Astrocyte of the hippocampus (primary cell): ENCODE measurements around the gene BHLHE40.
"Not testable (repeated sequence)": the region's sequence is repeated elsewhere in the genome, so short reads cannot be mapped to it uniquely, and the experiment has no call there.

ENCODE experiments used
- DNase-seq: peaks from one replicate; pipeline ENCODE4 v3.0.0; 2011; ENCODE audit warnings: low read depth, low spot score

The BHLHE40 gene

DNA sequence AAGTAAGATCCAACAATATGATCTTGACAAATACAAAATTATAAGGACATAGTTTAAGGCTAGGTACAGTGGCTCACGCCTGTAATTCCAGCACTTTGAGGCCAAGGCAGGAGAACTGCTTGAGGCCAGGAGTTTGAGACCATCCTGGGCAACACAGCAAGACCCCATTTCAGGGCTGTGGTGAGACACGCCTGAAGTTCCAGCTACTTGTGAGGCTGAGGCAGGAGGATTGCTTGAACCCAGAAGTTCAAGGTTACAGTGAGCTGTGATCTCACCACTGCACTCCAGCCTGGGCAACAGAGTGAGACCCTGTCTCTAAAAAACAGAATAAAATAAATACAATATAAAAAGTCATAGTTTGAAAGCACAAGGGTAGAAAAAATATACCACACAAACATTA, 17.4 kb upstream of the BHLHE40 start:
- DNase-seq = not testable (repeated sequence)

DNA sequence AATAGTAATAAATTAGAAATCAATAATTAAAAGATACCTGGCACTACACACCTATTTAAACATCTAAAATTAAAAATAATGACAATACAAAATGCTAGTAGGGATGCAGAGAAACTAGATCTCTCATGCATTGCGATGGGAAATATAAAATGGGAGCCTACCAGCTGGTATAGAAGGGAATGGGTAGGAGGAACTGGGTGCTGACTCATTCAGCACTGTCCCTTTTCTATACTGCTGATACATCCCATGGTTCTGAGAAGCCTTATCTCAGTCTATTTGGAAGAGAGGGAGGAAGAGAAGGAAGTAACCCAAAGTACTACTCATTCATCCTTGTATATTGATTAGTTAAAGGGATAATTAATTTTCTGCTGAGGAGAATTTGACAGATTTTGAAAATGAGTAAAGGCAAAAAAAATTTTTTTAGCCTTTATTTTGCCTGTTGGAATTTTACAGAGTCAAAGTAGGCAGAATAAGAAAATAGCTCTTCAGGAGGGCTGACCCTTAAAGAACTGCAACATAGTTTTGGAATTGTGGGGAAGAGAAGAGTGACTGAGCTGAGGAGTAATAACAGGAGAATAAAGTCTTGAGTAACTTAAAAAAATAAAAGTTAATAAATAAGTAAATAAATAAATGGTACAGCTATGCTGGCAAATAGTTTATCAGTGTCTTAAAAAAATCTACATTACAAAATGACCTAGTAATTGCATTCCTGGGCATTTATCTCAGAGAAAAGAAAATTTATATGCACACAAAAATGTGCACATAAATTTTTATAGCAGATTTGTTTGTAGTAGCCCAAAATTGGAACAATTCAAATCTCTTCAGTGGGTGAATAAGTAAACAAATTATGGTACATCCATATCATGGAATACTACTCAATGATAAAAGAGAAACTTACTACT, 15.3 kb upstream of the BHLHE40 start:
- DNase-seq = no peak

DNA sequence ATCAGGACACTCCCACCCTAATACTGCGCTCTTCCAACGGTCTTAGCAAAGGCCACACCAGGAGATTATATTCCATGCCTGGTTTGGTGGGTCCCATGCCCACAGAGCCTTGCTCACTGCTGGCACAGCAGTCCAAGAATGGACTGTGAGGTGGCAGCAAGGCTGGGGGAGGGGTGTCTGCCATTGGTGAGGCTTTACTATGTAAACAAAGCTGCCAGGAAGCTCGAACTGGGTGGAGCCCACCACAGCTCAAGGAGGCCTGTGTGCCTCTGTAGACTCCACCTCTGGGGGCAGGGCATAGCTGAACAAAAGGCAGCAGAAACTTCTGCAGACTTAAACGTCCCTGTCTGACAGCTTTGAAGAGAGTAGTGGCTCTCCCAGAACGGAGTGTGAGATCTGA, 13.2 kb upstream of the BHLHE40 start:
- not testable (repeated sequence) for DNase-seq

DNA sequence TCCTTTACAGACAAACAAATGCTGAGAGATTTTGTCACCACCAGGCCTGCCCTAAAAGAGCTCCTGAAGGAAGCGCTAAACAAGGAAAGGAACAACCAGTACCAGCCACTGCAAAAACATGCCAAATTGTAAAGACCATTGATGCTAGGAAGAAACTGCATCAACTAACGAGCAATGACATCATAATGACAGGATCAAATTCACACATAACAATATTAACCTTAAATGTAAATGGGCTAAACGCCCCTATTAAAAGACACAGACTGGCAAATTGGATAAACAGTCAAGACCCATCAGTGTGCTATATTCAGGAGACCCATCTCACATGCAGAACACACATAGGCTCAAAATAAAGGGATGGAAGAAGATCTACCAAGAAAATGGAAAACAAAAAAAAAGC, 11.6 kb upstream of the BHLHE40 start:
- DNase-seq = not testable (repeated sequence)

DNA sequence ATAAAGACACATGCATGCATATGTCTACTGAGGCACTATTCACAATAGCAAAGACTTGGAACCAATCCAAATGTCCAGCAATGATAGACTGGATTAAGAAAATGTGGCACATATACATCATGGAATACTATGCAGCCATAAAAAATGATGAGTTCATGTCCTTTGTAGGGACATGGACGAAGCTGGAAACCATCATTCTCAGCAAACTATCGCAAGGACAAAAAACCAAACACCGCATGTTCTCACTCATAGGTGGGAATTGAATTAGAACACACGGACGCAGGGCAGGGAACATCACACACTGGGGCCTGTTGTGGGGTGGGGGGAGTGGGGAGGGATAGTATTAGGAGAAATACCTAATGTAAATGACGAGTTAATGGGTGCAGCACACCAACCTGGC, 7.8 kb upstream of the BHLHE40 start:
- DNase-seq = not testable (repeated sequence)

DNA sequence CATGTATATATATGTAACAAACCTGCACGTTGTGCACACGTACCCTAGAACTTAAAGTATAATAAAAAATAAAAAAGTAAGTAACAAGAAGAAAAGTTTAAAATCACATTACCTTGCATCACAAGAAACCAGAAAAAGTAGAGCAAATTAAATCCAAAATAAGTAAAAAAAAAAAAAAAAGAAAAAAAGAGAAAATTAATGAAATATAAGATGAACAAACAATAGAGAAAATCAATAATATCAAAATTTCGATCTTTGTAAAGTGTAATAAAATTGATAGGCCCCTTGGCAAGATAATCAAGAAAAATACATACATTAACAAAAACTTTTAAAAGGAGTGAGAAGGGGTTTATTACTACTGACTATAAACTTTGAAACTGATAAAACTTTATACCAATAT, 7.4 kb upstream of the BHLHE40 start:
- DNase-seq = no peak

DNA sequence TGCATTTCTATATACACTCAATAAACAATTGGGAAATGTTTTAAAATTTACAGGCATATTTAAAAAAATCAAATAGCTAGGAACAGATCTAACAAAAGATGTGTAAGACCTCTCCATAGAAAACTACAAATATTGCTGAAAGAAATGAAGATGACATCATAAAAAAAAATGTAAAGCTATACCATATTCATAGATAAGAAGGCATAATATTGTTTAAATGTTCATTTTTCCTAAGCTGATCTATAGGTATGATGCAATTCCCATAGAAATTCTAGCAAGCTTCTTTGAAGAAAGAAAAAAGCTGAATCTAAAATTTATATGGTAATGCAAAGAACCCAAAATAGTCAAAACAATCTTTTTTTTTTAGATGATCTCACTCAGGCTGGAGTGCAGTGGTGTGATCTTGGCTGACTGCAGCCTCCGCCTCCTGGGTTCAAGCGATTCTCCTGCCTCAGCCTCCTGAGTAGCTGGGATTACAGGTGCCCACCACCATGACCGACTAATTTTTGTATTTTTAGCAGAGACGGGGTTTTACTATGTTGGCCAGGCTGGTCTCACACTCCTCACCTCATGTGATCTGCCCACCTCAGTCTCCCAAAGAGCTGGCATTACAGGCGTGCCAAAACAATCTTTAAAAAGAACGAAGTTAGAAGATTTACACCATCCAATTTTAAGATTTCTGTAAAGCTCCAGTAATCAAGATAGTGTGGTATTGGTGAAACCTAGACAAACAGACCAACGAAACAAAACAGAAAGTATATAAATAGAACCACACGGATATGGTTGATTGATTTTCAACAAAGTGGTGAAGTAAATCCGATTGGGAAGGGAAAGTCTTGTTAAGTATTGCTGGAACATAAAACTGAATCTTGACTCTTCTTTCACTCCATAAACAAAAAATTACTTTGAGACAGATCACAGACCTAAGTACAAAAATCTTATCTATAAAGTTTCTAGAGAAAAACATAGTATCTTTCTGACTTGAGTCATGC, 6.3 kb upstream of the BHLHE40 start:
- DNase-seq = no peak

DNA sequence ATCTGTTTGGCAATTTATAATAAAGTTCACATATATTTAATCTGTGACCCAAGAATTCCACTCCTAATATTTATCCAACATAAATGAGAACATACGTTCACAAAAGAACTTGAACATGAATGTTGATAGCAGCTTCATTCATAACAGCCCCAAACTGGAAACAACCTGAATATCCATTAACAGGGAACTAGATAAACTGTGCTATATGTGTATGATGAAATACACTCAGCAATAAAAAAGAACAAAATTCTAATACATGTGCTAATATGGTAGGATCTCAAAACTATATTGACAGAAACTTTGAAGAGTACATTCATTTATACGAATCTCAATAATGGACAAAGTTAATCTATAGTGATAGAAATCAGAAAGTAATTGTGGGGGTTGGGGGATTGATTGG, 5.1 kb upstream of the BHLHE40 start:
- DNase-seq = no peak

DNA sequence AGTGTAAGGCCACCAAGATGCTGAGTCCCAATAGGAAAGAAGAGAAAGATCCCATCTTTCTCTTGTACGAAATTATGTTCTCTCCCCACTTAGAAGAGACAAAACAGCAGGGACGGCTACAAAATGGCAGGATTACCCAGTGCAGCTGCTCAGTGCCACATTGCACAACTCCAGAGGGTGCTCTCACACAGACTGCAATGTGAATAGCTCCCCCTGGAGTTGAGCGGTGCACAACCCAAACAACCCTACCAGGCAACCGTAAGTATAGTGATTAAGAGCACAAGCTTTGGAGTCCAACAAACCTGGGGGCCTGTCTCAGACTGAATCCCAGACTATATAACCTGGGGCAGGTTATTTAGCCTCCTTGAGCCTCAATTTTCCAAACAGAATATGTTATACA, 3.1 kb upstream of the BHLHE40 start:
- DNase-seq = peak; percentile 59

DNA sequence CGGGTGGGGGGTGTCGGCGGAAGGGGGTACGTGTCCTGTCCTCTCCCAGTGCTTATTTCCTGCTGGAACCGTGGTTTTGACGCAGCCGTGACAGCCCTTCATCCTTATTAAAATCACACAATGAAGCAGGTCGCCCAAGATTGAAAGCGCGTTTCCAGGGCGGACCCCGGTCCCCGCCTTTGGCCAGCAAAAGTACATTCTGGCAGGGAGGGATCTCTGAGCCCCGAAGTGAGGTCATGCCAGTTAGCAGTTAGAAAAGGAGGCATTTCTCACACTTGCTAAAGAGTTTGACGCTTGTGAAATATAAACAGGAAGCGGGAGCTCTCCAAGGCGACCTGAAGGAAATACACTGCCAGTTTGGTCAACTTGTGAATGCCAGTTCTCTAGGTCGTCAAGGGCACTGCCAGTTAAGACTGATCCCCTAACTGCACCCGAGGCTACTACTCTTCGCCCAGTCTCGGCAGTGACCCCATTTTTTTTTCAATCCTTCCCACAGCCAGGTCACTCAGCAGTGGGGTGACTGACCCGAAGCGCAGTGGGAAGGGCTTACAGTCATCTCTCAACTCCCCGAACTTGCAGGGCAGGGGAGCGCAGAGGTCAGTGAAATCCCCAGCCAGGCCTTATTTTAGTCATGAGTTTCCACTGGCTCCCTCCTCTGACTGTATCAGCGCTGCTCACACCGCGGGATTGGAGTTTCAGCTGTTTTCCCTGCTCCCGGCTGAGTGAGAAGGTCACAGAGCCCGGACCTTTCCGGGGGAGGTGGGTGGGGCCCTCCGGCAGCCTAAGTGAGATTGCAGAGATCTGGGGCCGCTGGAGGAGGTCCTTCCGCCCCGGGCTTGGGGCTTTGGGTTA, 2.0 kb upstream of the BHLHE40 start:
- peak; percentile 90 for DNase-seq

DNA sequence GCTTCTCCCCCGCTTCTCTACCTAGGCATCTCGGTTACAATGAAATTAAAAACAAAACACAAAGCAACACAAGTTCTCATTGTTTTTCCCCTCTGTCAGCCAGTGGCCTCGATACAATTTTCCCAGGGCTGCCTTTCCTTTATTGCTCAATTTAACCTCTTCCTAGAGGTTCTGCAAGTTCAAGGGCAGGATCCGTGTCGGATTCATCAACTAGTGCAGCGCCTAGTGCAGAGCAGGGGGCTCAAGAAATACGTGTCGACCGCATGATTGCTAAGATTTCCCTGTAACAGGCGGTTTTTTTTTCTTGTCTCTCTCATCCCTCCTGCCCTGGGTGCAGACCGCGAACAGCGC, 1.4 kb upstream of the BHLHE40 start:
- DNase-seq = no peak

DNA sequence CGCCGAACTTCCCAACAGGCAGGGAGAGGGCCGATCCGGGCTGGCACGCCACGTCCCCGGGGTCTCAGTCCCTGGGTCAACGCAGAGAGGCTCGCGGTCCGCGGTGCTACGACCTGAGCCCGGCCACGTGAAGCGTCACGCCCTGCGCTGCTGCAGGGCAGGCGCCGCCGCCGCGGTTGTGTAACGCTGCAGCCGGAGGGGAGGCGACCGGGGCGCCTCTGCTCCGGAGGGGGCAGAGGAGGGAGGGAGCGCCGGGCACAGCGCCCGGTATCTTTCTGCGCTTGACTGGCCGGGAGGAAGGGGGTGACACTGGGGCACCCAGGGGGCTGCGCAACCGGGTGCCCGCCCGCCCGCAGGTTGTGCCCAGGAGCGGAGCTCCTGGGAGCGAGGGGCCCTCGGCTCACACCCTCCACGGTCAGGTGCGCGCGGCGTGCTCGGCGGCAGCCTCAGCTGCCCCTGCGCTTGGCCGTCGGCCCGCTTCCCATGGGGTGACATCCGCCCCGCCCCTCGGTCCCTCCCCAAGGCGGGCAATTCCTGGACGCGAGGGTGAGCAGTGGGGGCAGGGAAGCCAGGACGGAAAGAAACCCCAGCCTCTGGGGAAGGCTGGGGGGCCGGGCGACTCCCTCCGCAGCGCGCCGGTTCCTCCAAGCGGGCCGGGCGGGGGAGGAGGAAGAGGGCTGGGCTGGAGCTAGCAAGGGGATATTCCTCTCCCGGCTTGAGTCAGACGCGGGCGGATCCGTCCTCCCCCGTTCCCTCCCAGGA, 852 bp upstream of the BHLHE40 start:
- DNase-seq = peak; percentile 99

DNA sequence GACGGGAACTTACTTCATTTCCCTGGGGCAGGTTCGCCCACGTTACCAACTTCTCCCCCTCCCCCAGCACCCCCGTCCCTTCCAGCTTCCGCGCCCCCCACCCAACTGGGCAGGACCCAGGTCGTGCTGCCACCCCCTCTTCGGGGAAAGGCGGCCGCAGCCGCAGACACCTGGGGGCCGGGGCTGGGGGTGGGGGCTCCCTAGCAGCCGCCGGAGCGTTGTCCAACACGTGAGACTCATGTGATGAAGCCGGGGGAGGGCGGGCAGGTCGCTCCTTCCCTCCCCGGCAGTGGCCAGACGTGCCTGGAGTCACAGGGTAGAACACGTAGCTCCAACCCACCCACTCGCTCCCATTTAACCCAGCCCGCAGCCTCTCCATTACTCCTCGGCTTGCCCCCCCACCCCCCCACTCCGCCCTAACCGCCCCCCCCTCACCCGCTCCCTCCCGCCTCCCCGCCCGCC, 240 bp upstream of the BHLHE40 start:
- DNase-seq = peak; percentile 98

DNA sequence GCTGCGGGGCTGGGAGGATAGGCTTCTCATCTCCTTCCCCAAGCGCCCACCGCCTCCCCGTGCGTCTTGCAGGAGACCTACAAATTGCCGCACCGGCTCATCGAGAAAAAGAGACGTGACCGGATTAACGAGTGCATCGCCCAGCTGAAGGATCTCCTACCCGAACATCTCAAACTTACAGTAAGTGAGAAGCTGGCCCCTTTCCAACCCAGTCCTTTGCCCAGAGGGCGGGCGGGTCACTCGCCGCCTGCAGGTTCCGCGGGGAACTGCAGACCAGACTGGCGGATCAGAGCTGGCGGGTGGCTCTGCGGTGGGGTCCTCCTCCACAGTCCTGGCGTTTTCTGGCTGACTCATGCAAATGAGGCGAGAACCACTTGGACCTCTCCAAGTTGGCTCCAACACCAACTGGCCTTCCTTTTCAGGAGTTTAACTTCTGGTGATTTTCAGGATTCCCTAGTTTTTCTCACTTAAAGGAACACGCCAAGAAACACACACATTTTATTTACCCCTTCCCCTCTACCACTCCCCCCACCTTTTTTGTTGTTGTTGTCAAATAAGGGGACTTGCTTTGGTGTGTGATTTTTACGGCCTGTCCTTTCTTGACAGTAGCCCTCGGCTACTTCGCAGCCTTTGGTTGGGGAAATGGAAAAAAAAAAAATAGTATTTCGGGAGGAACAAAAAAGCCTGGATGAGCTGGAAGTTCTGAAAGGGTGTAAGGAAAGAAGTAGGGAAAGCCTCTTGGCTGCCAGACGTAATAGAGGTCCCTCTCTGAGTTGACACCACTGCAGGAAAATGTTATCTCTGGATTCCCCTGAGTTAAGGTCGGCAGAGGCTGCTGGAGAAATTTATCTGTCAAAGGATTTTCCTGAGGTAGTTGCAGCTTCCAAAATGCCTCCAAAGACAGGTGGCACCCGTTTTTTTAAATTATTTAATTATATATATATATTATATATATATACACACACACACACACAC, 1.3 kb downstream of the BHLHE40 start:
- DNase-seq = peak; percentile 97

DNA sequence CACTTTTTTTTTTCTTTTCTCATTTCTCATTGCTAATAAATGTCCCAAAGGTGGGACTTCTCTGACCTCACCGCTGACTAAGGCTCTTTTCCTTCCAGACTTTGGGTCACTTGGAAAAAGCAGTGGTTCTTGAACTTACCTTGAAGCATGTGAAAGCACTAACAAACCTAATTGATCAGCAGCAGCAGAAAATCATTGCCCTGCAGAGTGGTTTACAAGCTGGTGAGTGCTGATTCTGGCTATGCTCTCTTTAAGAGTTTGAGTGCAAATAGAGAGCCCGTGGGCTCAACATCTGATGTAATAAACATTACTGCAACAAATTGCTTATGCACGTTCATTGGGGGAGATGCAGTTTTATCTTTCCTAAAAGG, 2.0 kb downstream of the BHLHE40 start:
- DNase-seq = peak; percentile 40

DNA sequence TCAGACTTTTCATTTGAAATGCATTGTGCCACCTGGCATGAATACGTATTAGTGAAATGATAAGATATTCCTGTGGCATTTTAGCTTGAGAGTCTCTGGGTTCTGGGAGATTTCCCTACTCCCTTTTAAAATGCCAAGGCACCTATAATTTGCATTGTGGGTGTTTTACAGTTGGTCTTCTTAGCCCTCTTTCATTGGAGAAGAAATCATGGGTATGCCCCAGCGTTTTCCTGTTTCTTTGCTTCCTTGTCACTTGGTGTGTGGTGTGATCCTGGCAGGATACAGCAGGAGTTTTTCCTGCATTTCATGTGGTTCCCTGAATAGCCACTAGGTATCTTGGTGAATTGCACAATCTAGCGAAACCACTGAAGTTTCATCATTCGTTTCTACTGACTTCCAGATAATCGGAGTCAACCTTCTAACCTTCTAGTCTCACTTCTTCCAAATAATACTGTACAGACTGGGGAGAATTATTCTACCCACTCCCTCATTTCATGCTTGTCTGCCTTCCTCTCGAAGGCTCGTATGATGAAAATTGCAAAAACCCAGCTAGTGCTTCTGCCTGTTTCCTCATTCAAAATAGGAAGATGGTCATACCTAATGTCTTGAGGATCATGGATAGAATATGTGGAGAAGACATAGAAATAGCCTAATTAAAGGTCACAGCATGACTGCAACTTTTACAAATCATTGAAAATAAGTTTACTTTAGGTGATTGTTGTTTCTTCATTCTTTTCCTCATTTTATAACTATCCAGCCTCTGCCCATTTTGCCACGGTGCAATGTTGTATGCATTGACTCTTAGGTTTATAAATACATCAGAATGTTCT, 2.6 kb downstream of the BHLHE40 start:
- peak; percentile 81 for DNase-seq

DNA sequence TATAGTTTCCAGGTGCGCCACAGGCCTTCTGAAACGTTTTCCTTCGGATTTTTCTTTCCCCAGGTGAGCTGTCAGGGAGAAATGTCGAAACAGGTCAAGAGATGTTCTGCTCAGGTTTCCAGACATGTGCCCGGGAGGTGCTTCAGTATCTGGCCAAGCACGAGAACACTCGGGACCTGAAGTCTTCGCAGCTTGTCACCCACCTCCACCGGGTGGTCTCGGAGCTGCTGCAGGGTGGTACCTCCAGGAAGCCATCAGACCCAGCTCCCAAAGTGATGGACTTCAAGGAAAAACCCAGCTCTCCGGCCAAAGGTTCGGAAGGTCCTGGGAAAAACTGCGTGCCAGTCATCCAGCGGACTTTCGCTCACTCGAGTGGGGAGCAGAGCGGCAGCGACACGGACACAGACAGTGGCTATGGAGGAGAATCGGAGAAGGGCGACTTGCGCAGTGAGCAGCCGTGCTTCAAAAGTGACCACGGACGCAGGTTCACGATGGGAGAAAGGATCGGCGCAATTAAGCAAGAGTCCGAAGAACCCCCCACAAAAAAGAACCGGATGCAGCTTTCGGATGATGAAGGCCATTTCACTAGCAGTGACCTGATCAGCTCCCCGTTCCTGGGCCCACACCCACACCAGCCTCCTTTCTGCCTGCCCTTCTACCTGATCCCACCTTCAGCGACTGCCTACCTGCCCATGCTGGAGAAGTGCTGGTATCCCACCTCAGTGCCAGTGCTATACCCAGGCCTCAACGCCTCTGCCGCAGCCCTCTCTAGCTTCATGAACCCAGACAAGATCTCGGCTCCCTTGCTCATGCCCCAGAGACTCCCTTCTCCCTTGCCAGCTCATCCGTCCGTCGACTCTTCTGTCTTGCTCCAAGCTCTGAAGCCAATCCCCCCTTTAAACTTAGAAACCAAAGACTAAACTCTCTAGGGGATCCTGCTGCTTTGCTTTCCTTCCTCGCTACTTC, 3.8 kb downstream of the BHLHE40 start:
- DNase-seq = peak; percentile 42
